HG03469 (cell line): ENCODE data around the gene SLC25A44.
"Not testable (repeated sequence)": the region's sequence is repeated elsewhere in the genome, so short reads cannot be mapped to it uniquely, and the experiment has no call there.

Experiments used
- ATAC-seq: cut with Tn5 transposase; IDR thresholded peaks from one replicate; pipeline ENCODE4 v1.9.1; 2021; ENCODE audit warnings: mild to moderate bottlenecking, moderate library complexity, moderate number of reproducible peaks; ENCODE audit not compliant: unreplicated experiment

SLC25A44 gene

DNA sequence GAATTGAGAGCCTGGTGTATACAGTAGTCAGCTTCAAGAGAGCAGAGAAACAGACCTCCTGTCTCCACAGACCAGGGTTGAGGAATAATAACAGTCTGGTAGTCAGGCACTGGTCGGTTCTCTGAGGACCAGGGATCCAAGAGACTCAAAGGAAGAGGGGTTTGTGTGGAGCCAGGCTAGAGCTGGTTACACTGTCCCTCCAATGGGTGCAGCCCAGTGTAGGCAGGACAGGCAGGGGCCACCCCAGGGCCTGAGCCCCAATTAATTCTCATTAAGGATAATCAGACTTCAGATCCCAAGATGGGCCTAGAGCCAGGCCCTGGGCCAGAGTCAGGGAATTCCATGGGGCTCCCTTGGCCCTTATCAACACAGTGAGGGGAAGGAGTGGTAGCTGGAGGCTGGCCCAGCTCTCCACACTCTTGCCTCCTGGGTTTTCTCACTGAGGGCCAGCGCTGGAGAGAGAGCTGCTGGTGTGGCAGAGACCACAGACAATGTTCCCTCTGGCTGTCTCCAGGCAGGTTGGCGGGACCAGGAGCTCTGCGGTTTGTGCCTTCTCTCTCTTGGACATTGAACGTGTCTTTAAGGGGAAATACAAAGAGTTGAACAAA, 31.4 kb upstream of the SLC25A44 start:
- no peak for ATAC-seq

DNA sequence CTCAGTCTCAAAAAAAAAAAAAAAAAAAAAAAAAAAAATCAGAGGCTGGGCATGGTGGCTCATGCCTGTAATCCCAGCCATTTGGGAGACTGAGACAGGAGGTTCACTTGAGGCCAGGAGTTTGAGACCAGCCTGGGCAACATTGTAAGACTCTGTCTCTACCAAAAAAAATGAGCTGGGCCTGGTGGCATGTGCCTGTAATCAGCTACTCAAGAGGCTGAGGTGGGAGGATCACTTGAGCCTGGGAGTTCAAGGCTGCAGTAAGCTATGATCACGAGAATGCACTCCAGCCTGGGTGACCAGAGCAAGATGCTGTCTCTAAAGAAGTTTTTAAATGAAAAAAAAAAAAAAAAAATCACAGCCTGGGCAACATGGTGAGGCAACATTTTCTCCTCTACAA, 30.2 kb upstream of the SLC25A44 start:
- no peak for ATAC-seq

DNA sequence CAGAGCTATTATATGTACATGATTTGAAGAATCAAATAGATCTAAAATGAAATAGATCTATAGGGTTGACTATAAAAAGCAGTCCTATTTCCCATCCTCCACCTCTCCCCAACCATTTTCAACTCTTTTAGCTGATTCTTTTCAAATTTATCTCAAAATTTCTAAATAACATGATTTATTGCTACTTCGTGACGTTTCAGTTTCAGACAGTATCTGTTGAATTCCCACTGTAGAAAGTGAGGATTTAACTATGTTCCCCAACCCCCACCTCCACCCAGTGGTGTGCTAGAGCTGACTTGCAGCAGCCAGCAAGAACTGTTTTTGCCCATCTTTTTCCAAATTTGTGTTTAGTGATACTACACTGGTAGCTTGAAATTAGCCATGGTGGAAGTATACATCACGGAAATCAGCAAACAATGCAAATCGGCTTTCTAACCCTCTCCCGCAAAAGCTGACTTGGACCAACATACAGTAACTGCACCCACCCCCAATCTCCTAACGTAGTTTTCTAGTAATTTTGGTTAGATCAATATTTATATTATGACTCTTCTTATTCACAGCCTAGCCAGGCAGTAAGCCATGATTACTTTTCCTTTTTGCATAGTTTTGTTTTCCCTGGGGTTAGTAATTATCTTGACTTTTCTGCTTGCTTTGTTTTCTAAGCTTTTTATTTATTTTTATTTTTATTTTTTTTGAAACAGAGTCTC, 29.6 kb upstream of the SLC25A44 start:
- no peak for ATAC-seq

DNA sequence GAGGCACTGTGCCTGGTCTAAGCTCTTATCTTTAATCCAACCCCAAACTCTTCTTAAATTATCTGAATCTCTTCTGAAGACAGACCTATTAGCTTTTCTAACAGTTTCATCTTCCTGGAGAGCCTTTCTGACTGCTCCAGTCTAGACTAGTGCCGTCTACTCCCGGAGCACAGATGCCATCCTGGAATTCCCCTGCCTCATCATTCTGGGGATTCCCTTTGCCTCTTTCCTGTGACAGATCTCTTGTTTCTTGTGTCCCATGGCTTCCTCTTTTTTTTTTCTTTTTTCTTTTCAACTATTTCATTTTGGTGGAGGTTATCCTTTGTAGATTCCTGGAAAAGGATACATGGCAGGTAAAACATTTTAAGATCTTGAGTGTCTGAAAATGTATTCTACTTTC, 28.8 kb upstream of the SLC25A44 start:
- ATAC-seq: no peak

DNA sequence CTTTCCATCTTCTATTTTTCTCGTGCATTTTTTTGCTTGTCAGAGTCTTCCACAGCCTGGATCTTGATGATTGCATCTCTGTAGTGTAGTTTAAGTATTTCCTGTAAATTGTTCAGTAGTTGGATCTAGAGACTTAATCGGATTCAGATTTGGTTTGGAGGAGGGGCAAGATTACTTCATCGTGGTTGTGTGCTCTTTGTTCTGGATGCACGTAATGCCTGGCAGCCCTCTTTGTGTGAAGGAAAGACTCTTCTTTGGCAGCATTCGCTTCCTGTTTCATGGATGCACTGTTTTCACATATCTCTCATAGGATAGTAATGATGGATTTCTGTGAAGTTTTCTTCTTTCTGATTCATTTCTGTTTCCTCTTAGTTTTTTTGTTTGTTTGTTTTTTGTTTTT, 26.4 kb upstream of the SLC25A44 start:
- ATAC-seq: no peak

DNA sequence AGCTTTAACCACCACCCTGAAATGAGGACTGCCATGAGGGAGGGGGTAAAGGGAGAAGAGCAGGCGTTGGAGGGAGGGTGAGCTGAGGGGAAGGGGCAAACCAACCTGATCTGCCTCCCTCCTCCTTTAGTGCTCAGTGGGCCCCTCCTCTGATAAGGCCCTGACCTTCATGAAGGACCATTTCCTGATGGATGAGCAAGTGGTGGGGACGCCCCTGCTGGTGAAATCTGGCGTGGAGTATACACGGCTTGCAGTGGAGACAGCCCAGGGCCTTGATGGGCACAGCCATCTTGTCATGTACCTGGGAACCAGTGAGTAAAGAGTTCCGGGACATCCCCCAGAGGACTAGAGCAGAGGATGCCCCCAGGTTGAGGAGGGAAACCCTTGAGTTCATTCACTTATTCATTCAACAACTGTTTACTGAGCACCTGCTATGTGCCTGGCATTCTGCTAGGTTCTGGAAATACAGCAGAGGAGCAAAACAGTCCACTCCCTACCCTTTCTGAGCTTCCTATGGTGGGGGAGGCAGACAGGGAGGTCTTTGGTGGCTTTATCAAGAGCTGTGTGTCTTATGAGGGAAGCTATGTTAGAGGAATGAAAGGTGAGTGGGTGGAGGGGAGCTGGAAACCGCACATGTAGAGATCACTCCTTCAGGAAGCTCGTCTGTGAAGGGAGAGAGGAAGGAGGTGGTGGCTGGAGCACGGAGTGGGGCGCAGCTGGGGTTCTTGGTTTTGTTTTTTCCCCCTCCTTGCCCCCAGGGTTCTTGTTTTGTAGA, 21.0 kb upstream of the SLC25A44 start:
- ATAC-seq: no peak

DNA sequence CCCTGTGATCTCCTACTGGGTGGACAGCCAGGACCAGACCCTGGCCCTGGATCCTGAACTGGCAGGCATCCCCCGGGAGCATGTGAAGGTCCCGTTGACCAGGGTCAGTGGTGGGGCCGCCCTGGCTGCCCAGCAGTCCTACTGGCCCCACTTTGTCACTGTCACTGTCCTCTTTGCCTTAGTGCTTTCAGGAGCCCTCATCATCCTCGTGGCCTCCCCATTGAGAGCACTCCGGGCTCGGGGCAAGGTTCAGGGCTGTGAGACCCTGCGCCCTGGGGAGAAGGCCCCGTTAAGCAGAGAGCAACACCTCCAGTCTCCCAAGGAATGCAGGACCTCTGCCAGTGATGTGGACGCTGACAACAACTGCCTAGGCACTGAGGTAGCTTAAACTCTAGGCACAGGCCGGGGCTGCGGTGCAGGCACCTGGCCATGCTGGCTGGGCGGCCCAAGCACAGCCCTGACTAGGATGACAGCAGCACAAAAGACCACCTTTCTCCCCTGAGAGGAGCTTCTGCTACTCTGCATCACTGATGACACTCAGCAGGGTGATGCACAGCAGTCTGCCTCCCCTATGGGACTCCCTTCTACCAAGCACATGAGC, 17.2 kb upstream of the SLC25A44 start:
- no peak for ATAC-seq

DNA sequence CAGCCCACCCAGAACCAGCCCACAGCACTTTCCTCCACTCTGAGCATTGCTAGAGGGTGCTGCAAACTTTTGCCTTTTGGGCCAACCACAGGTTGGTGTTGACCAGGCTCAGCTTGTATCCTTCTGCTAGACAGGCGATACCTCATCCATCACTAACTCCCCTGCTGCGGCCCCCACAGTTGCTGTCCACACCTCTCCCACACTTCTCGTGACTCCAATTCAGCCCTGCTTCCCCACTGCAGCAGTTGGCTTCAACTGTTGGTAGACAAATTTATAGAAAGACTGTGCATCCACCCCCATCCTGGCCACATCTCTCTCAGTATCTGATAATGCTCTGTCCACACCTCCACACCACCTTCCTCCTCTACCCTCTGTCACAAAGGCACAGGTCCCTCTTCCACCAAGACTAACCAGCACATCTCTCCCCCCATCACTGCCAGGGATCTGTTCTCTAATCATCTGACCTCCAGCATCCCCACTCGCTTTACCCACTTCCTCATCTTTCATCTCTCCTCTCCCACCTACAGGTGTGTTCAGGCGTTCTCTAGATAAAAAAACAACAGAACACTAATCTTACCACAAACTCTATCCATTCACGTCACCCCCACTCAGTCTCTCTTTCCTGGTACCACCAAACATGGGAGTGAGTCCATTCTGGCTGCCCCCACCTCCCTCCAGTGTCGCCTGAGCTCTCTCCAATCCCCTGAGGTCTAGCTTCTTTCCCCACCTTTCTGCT, 15.8 kb upstream of the SLC25A44 start:
- no peak for ATAC-seq

DNA sequence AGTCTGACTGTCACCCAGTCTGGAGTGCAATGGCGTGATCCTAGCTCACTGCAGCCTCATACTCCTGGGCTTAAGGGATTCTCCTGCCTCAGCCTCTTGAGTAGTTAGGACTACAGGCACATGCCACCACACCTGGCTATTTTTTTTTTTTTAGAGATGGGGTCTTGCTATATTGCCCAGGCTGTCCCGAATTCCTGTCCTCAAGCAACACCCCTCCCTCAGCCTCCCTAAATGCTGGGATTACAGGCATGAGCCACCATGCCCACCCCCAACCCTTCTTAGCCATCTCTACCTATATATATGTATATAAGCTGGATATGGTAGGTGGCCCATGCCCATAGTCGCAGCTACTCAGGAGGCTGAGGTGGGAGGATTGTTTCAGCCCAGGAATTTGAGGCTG, 13.4 kb upstream of the SLC25A44 start:
- ATAC-seq: no peak

DNA sequence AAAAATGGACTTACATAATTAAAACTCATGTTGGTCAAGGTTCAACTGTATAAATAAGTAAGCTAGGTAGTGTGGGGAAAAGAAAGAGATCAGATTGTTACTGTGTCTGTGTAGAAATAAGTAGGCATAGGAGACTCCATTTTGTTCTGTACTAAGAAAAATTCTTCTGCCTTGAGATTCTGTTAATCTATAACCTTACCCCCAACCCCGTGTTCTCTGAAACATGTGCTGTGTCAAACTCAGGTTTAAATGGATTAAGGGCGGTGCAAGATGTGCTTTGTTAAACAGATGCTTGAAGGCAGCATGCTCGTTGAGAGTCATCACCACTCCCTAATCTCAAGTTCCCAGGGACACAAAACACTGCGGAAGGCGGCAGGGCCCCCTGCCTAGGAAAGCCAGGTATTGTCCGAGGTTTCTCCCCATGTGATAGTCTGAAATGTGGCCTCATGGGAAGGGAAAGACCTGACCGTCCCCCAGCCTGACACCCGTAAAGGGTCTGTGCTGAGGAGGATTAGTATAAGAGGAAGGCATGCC, 12.4 kb upstream of the SLC25A44 start:
- ATAC-seq: not testable (repeated sequence)

DNA sequence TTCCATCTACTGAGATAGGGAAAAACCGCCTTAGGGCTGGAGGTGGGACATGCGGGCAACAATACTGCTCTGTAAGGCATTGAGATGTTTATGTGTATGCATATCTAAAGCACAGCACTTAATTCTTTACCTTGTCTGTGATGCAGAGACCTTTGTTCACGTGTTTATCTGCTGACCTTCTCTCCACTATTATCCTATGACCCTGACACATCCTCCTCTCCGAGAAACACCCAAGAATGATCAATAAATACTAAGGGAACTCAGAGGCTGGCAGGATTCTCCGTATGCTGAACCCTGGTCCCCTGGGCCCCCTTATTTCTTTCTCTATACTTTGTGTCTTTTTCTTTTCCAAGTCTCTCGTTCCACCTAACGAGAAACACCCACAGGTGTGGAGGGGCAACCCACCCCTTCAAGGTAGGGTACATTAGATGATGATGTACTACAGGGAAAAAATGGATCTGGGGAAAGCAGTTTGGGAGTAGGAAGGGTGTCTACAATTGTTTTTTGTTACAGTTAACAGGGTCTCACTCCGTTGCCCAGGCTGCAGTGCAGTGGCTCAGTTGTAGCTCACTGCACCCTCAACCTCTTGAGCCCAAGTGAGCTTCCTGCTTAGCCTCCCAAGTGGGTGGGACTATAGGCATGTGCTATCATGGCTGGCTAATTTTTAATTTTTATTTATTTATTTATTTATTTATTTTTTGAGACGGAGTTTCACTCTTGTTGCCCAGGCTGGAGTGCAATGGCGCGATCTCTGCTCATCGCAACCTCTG, 11.7 kb upstream of the SLC25A44 start:
- not testable (repeated sequence) for ATAC-seq

DNA sequence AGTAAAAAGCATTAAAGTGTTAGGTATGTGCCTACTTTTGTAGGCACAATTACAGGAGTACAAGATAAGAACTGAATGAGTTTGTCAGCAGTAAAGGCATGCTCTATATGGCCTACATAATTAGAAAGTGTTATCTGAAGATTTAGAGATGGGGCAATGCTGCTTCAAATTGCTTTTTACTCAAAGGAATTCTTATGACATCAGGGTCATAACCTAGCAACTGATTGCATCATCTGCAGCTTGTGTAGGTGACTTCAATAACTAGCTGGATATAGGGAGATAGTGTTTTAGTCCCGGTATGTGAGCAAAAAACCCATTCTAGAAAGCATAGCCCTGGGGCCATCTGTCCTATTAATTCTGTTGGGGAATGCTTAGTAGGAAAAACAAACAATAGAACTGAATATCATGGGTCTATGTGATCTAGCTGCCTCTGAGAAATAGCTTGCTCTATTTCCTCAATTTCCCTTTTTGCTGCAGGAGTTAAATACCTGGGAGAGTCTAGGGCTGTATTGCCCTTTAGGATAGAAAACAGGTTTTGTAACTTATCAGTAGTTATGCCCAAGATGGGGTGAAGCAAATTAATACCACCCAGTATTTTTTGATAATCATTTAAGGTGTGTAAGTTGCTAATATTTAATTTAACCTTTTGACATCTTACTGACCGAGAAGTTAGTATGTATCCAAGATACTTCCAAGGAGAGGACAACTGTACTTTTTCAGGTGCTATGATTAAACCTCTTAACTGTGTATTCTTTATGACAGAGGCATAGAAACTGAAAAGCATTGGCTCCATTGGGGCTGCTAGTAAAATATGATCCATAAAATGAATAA, 7.3 kb upstream of the SLC25A44 start:
- ATAC-seq: not testable (repeated sequence)

DNA sequence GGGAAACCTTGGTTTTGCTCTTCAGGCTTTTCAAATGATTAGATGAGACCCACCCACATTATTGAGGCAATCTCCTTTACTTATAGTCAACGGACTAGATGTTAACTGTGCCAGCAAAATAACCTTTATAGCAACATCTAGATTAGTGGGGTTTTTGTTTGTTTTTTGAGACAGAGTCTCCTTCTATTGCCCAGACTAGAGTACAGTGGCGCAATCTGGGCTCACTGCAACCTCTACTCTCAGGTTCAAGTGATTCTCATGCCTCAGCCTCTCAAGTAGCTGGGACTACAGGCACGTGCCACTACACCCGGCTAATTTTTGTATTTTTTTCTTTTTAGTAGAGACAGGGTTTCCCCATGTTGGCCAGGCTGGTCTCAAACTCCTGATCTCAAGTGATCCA, 3.6 kb upstream of the SLC25A44 start:
- not testable (repeated sequence) for ATAC-seq

DNA sequence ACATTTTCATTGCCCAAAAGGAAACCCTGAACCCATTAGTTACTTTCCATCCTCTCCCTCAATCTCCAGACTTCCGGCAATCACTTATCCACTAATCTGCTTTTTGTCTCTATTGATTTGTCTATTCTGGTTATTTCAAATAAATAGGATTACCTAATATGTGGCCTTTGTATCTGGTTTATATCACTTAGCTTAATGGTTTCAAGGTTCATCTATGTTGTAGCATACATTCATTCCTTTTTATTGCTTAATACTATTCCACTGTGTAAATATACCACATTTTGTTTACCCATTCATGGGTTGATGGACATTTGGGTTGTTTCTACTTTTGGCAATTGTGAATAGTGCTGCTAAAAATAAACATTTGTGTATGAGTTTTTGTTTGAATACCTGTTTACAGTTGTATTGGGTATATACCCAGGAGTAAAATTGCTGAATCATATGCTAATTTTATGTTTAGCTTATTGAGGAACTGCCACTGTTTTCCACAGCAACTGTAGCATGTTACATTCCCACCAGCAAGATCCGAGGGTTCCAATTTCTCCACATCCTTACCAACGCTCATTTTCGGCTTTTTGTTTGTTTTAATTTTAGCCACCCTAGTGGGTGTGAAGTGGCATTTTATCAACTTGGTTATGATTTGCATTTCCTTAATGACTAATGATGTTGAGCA, 2.5 kb upstream of the SLC25A44 start:
- no peak for ATAC-seq

DNA sequence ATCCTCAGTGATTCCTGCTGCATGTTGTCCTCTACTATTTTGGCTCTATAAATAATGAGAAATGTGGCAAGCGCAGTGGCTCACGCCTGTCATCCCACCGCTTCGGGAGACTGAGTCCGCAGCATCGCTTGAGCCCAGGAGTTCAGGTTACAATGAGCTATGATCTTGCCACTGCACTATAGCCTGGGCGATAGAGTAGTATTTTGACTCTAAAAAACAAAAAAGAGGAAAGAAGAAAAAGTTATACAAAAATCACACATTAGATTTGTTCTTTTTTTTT, 756 bp upstream of the SLC25A44 start:
- no peak for ATAC-seq

DNA sequence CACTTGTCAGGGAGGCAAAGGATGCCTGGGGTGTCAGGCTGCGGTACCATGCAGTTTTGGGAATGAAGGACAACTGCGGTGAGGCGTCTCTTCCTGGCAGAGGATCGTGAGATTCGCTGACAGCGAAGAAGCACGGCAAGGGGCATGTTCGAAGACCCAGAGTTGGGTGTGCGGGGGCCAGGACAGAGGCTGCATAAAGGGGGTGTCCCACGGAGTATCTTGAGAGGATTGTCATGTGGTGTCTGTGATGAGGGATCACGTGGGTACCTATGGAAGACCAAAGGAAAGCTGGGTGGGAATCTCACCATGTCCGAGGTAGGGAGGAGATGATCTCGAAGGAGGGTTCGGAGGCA, 372 bp downstream of the SLC25A44 start:
- no peak for ATAC-seq

DNA sequence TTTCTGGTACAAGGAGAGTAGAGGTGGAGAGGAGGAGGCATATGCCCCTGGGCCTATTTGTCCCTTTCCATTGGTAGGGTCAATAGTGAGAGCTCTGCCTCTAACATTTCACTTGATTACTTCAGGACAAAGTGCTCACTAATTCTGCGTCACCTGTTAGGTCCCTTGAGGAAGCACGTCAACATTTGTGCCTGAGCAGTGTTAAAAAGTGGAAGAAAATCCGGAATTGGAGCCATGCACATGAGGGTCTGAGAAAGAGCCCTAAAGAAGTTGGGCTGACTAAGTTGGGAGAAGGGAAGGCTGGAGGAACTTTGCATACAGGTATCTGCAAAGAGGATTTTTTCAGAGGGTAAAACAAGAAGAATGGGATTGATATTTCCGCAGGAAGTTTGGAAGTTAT, 1.9 kb downstream of the SLC25A44 start:
- ATAC-seq: no peak

DNA sequence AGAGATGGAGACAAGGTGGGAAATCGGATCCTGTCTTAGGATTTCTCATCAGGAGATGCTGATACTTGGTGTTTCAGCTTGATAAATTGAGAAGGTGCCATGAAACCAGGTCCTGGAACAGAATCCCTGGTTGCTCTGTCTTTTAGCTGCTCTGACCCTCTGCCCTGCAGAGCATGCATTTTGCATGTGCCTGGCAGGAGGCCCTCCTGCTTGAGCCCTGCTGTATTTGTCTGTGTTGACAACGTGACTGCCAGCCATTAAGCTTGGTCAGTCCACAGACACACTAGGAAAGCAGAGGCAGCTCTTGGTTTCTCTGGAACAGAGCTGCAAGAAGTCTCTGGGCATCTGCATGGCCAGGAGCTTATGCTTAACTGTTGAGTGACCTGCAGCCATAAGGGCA, 2.5 kb downstream of the SLC25A44 start:
- ATAC-seq: no peak

DNA sequence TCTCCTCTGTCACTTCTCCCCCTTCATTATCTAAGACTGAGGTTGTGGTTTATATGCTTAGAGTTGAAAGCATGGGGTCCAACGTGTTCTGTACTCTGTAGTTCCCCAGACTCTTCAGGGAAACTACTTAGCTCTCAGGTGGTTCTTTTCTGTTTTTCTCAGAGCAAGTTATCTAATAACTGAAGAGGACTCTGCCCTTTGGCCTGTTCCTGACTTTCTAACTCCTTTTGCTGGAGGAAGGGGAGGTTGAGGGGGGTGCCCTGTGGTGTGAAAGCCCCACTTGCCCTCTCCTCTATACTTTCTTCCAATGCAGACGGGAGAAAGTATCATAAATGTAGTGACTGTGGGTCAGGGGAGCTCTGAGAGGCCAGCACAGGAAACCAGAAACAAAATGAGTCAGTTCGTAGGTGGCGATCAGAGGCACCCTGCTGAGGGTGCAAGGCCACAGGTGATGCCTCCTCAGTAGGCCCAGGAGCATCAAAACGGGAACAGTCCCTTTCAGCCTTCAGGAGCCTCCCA, 5.0 kb downstream of the SLC25A44 start:
- ATAC-seq: no peak
